ENCODE measurements around the gene NAALADL2.

NAALADL2 gene

GRCh38 chr3:174859114-174859735 is at the start of gene NAALADL2:
TSS of gene NAALADL2 (plus strand) at chr3:174859334.
- no peak for DNase-seq (ENCODE audit: low read depth in 2 of 2)

GRCh38 chr3:174810254-174810653 is 48.9 kb upstream of the NAALADL2 start:
- no peak for DNase-seq (ENCODE audit: low read depth in 2 of 2)

DNA sequence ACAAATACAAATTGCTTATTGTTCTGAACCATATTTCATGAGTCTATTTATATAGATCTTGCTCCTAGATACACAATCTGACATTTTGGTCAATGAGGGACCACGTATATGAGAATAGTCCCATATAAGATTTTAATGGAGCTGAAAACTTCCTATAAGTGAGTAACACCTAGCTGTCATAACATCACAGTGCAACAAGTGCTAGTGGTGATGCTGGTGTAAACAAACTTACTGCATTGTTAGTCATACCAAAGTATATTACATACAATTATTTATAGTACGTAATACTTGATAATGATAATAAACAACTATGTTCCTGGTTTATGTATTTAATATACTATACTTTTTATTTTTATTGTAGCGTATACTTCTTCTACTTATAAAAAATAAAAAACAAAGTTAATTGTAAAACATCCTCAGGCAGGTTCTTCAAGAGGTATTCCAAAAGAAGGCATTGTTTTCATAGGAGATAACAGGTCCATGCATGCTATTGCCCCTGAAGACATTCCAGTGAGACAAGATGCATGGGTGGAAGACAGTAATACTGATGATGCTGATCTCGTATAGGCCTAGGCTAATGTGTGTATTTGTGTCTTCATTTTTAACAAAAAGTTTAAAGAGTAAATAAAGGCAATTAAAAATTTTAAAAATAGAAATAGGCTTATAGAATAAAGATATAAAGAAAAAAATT is 46.8 kb upstream of the NAALADL2 start:
- DNase-seq (ENCODE audit: low read depth in 2 of 2) = no peak

DNA sequence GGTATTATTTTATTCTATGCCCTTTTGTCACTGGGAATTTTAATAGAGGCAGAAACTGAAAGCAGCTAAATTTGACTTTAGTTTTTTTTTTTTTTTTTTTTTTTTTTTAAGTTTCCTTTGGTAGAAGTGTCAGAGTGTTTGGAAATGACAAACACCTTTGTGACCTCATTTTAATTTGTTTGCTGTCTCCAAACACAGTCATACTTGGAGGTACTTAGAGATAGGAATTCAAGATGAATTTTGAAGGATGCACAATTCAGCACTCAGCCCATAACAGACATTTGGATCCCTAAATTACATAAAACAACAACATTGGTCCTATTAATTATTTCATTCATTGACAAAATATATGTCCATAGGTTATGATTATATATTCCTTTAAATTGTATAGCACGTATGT is 43.4 kb upstream of the NAALADL2 start:
- DNase-seq (ENCODE audit: low read depth in 2 of 2) = no peak

DNA sequence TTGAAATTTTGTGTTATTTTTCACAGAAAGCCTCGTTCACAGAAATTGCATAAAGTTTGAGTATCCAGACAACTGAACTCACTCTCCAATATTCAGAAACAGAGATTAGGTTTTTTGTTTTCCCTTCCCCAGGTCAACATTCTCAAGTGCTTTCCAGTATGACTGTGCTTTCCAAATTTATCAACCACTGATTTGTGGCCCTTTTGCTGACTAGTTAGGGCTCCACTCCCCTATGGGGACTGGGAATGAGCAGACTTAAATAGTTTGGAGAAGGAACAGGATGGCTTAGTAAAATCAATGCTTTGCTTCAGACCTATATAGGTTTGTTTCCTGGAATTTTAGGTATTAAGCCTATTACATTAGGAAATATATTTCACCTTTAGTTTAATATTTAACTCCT is 38.2 kb upstream of the NAALADL2 start:
- no peak for DNase-seq (ENCODE audit: low read depth in 2 of 2)

DNA sequence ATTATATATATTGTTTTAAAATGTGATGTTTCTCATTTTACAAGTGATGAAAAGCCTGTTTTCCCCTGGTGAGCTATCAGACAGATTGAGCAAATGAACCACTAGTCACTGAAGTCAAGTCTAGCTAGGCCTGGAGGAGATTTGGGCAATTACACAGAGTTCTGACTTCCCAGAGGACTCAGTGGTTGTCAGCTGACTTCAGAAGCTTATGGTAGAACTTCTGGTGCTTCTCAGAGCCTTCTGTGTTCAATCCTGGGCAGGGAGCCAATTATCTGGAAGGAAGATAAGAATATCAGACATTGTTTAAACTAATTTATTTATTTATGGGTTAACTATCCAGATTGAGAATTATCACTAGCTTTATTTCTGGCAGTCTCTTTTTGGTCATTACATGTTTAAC is 37.7 kb upstream of the NAALADL2 start:
- no peak for DNase-seq (ENCODE audit: low read depth in 2 of 2)

GRCh38 chr3:174822320-174822719 is 36.8 kb upstream of the NAALADL2 start:
- DNase-seq (ENCODE audit: low read depth in 2 of 2) = no peak

DNA sequence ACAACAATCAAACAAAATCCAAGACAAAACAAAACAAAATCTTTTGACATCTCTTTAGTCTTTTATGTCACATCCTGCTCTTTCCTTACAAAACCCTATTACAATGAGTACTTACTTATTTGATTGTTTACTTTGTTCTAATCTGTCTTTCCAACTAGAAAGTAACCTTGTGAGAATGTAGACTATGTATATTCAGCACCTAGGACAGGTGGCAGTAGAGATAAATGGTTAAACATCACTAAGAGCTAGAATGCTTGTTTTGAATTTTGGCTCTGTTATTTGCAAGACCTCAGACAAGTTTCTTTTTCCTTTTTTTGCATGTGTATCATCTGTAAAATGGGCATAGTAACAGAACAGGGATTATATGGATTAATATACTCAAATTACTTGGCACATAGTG is 33.1 kb upstream of the NAALADL2 start:
- DNase-seq (ENCODE audit: low read depth in 2 of 2) = no peak

GRCh38 chr3:174844746-174845145 is 14.4 kb upstream of the NAALADL2 start:
- no peak for DNase-seq (ENCODE audit: low read depth in 2 of 2)

- DNase-seq (ENCODE audit: low read depth in 2 of 2) = no peak
These were observed 13.1 kb upstream of the NAALADL2 start for GRCh38 chr3:174846055-174846454.

- DNase-seq (ENCODE audit: low read depth in 2 of 2) = no peak
These were observed 4.1 kb upstream of the NAALADL2 start for GRCh38 chr3:174854987-174855386.

DNA sequence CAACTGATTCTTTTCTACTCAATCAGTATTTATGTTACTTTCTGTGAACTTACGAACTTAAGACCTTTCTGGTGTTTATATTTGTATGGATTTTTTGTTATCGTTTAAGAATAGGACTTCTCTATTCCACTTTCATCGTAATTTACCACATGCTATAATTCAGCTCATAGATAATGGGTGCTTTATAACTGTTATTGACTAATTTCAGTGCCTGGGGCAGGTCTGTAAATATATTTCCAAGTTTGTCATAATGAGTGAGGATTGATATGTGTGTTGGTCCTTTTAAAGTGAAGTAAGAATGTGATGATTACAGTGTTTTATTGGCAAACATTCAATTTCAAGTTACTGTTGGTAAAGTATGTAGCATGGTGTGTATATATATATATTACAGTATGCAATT is 1.8 kb upstream of the NAALADL2 start:
- no peak for DNase-seq (ENCODE audit: low read depth in 2 of 2)

DNA sequence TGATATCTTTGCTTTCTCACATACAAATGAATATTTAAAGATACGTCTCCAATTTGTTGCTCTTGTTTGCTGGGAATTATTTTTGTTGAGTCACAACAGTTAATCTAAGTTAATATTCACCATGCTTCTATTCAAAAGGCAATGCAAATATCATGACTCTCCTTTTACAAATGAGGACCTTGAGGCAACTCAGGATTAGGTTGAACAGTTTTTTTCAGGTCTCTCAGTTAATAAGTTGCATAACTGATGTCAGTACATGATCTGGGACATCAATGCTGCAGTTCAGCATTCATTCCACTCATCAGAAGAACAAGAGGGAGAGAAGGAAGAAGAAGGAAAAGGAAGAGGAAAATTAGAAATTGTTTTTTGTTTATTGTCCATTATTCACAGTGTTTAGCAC is 781 bp upstream of the NAALADL2 start:
- no peak for DNase-seq (ENCODE audit: low read depth in 2 of 2)

- no peak for DNase-seq (ENCODE audit: low read depth in 2 of 2)
These were observed 622 bp downstream of the NAALADL2 start for GRCh38 chr3:174859756-174860155.

DNA sequence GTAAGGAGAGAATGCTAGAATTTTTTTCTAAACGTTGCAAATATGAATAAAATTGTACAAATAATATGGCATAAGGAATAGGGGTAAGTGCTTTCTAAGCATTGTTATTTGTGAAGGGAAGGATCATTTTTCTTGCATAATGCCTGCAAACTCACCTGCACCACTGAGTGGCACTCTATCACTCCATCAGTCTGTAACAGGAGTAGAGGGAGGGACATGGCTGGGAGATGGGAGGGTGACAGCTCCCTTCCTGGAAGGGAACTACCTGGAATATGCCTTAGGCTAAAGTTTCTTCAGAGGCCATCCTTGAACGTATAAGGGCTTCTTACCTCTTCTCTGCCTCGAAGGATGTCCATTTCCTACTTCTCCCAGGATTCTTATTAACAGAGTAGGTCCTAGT is 3.0 kb downstream of the NAALADL2 start:
- no peak for DNase-seq (ENCODE audit: low read depth in 2 of 2)

- no peak for DNase-seq (ENCODE audit: low read depth in 2 of 2)
These were observed 3.5 kb downstream of the NAALADL2 start for GRCh38 chr3:174862666-174863065.

- DNase-seq (ENCODE audit: low read depth in 2 of 2) = no peak
These were observed 4.4 kb downstream of the NAALADL2 start for GRCh38 chr3:174863488-174863887.

DNA sequence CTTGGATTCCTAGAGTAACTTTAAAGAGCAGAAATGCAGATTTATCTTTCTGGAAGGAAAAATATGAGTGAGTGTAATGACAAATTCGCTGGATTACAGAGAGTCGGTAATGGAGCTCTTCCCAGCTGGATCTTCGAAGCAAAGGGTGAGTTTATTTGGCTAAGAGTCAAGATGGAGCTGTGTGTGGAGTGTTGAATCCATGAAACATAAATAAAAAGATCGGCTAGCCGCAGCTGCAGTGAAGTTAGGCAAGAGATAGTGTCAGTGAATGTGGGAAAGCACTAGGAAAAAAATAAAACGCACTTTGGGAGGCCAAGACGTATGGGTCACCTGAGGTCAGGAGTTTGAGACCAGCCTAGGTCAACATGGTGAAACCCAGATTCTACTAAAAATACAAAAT is 10.3 kb downstream of the NAALADL2 start:
- no peak for DNase-seq (ENCODE audit: low read depth in 2 of 2)

DNA sequence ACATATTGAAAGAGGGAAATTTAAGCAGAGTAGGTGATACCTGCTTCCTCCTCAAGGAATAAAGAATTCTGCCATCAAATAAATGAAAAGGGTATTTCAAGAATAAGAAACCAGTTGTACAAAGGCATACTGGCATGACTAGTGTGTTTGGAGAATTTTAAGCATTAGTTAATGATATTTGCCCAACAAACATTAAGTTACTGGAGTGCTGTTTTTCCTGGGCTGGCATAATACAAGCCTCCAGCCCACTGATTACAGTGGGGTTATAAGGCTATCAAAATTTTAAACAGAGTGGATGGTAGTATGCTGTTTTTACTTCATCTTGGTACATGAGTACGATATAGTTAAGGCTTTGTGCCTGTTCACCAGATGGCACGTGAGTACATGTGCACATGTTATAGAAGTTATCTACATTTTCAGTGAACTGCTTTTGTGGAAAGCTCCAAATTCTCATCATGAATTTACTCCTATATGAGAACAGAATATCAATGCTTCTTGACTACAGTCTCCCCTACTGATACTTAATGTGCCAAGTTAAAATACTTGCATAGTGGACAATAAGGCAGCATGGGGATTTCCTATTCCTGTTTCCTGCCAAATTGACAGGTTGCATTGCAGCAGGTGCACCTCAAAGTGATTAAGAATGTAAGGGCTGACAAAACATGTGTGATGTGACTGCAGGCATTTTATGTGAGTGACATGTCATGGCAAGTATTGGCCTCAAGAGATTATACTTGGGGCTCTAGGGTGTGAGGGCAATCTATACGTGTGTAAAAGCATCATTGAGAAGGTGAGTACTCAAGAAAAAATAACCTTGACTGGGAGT is 14.9 kb downstream of the NAALADL2 start:
- no peak for DNase-seq (ENCODE audit: low read depth in 2 of 2)

GRCh38 chr3:174882789-174883188 is 23.7 kb downstream of the NAALADL2 start:
- no peak for DNase-seq (ENCODE audit: low read depth in 2 of 2)

- DNase-seq (ENCODE audit: low read depth in 2 of 2) = no peak
These were observed 24.9 kb downstream of the NAALADL2 start for GRCh38 chr3:174883881-174884675.

Data from activated CD8-positive, alpha-beta memory T cell treated with anti-CD3 and anti-CD28 coated beads for 4 hours (primary cell).